Astrocyte (in vitro differentiated cells and primary cell): ENCODE data around the gene KBTBD2. TPM values are rescaled to one million over a fixed set of nuclear protein-coding genes. Genes with fewer than 3 reads are reported as not detected.
"Not testable (repeated sequence)": the region's sequence is repeated elsewhere in the genome, so short reads cannot be mapped to it uniquely, and the experiment has no call there.

Experiments used
- DNase-seq: peaks from one replicate; pipeline ENCODE4 v3.0.0-alpha.2; 2010; ENCODE audit warnings: low read depth
- FAIRE-seq: peaks from 2 replicates; lab custom pipeline; 2011; peaks lifted over from hg19 to GRCh38; lab: Jason Lieb, UNC
- H2AFZ ChIP-seq: 2 replicates; pipeline ENCODE4 v1.6.0; 2012; ENCODE audit warnings: low read depth, low read length, inconsistent platforms
- H3K27ac ChIP-seq: 2 replicates; pipeline ENCODE4 v1.5.1; 2011; ENCODE audit warnings: low read depth, low read length, inconsistent platforms
- H3K27me3 ChIP-seq: 2 replicates; pipeline ENCODE4 v1.6.0; 2011; ENCODE audit warnings: low read length, inconsistent platforms; ENCODE audit not compliant: insufficient read depth
- H3K36me3 ChIP-seq: 2 replicates; pipeline ENCODE4 v1.5.1; 2011; ENCODE audit warnings: low read length, inconsistent platforms; ENCODE audit not compliant: insufficient read depth
- H3K4me1 ChIP-seq: 2 replicates; pipeline ENCODE4 v1.5.1; 2011; ENCODE audit warnings: low read length, inconsistent platforms; ENCODE audit not compliant: insufficient read depth
- H3K4me2 ChIP-seq: 2 replicates; pipeline ENCODE4 v1.6.0; 2012; ENCODE audit warnings: low read length, inconsistent platforms
- H3K4me3 ChIP-seq: 2 replicates; pipeline ENCODE4 v1.5.1; 2011; ENCODE audit warnings: low read depth, mild to moderate bottlenecking, low read length, inconsistent platforms; ENCODE audit not compliant: insufficient read depth
- H3K79me2 ChIP-seq: 2 replicates; pipeline ENCODE4 v1.6.0; 2012; ENCODE audit warnings: mild to moderate bottlenecking, low read length, inconsistent platforms; ENCODE audit not compliant: insufficient read depth
- H3K9ac ChIP-seq: 2 replicates; pipeline ENCODE4 v1.6.0; 2012; ENCODE audit warnings: mild to moderate bottlenecking, low read length, inconsistent platforms
- H3K9me3 ChIP-seq: 2 replicates; pipeline ENCODE4 v1.5.1; 2012; ENCODE audit warnings: low read depth, mild to moderate bottlenecking, low read length, inconsistent platforms; ENCODE audit not compliant: insufficient read depth
- H4K20me1 ChIP-seq: 2 replicates; pipeline ENCODE4 v1.6.0; 2012; ENCODE audit warnings: low read length, inconsistent platforms; ENCODE audit not compliant: insufficient read depth
- H3K27ac Mint-ChIP-seq: one replicate; pipeline ENCODE4 v1.8.0; 2021; ENCODE audit warnings: mild to moderate bottlenecking, mixed read lengths; ENCODE audit not compliant: unreplicated experiment
- H3K27me3 Mint-ChIP-seq: one replicate; pipeline ENCODE4 v1.8.0; 2021; ENCODE audit warnings: low read depth, mixed read lengths; ENCODE audit not compliant: unreplicated experiment
- H3K36me3 Mint-ChIP-seq: one replicate; pipeline ENCODE4 v1.8.0; 2021; ENCODE audit warnings: low read depth, mixed read lengths; ENCODE audit not compliant: unreplicated experiment
- H3K4me1 Mint-ChIP-seq: one replicate; pipeline ENCODE4 v1.8.0; 2021; ENCODE audit warnings: low read depth, mixed read lengths; ENCODE audit not compliant: unreplicated experiment
- H3K4me3 Mint-ChIP-seq: one replicate; pipeline ENCODE4 v1.8.0; 2021; ENCODE audit warnings: mild to moderate bottlenecking, moderate library complexity, mixed read lengths; ENCODE audit not compliant: unreplicated experiment
- H3K9me3 Mint-ChIP-seq: one replicate; pipeline ENCODE4 v1.8.0; 2021; ENCODE audit warnings: mild to moderate bottlenecking, mixed read lengths; ENCODE audit not compliant: unreplicated experiment
- EZH2 ChIP-seq: IDR thresholded peaks from 2 replicates; pipeline ENCODE4 v1.6.1; 2012; ENCODE audit warnings: mild to moderate bottlenecking, low read length, inconsistent platforms; ENCODE audit not compliant: insufficient read depth
- total RNA-seq: library from RNA; stranded (reverse); gene quantifications from 2 replicates; pipeline ENCODE4 v1.2.1, GENCODE V29; 2021
- TF ChIP-seq, protein P1 (sequence below): IDR thresholded peaks from 2 replicates; pipeline ENCODE4 v1.5.1; 2011; ENCODE audit warnings: low read depth, mild to moderate bottlenecking, inconsistent platforms, low read length, moderate library complexity; ENCODE audit not compliant: insufficient read depth

Gene KBTBD2
- total RNA-seq, 1 donor from 2014 or later: 26.9 TPM

DNA sequence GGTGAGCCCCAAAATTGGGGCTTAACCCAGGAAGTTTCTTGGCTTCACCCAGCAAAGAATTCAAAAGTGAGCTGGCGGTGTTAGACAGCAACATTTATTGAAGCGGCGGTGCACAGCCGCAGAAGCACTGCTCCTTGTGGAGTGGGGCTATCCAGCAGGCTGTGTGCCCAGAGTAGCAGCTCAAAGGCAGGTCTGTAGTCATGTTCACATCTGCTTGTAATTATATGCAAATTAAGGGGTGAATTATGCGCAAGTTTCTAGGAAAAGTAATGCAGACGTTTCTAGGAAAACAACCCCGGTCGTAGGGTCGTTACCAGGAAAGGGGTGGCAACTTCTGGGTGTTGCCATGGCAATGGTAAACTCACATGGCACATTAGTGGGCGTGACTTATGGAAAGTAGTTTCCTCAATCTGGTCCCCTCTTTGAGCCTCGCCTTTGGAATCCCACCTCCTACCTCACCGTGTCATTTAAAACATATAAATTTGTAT lies 13.7 kb upstream of the KBTBD2 start:
- no peak overlapping the region for H3K27ac ChIP-seq
- Mint-ChIP-seq H3K27ac (no peak overlapping the region), H3K4me1 (no peaks in the 10 kb centered on the region)

DNA sequence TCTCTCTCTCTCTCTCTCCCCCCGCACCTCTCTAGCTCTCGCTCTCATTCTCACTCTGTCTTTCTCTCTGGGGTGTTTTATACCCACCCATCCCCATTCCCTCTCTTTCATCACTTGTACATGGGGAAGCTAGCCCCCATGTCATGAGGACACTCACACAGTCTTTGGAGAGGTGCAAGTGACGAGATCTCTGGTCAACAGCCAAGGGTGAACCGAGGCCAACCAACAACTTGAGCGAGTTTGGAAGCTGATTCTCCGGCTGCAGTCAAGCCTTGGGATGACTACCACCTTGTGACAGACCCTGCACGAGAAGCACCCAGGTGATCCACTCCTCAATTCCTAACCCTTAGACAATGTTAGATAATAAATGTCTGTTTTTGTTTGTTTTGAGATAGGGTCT lies 10.1 kb upstream of the KBTBD2 start:
- Mint-ChIP-seq H3K27ac (no peak overlapping the region), H3K36me3 (no peaks in the 10 kb centered on the region), H3K4me1 (no peaks in the 10 kb centered on the region), H3K27me3 (peaks cover 6% of the 10 kb centered on the region), H3K4me3 (no peak overlapping the region), H3K9me3 (no peaks in the 10 kb centered on the region)
- Histone ChIP-seq H3K36me3 (no peaks in the 10 kb centered on the region), H3K9ac (no peak overlapping the region), H3K4me2 (no peak overlapping the region), H3K4me1 (no peaks in the 10 kb centered on the region), H3K4me3 (no peak overlapping the region), H3K9me3 (no peaks in the 10 kb centered on the region), H4K20me1 (no peaks in the 10 kb centered on the region), H3K27ac (no peak overlapping the region), H2AFZ (no peak overlapping the region), H3K27me3 (no peaks in the 10 kb centered on the region), H3K79me2 (no peaks in the 10 kb centered on the region)
- FAIRE-seq (no peak), DNase-seq (no peak)
- no peak for TF ChIP-seq EZH2

More for the DNA sequence above, 13.7 kb upstream of the KBTBD2 start:
- Histone ChIP-seq H3K4me3 (peak overlapping the region; percentile 48), H4K20me1 (no peaks in the 10 kb centered on the region), H3K4me2 (peak overlapping the region; percentile 86), H3K9me3 (no peaks in the 10 kb centered on the region), H3K9ac (peak overlapping the region; percentile 39), H3K4me1 (no peaks in the 10 kb centered on the region), H3K36me3 (no peaks in the 10 kb centered on the region), H3K79me2 (no peaks in the 10 kb centered on the region), H3K27me3 (no peaks in the 10 kb centered on the region), H2AFZ (peak overlapping the region; percentile 22)
- Mint-ChIP-seq H3K9me3 (no peaks in the 10 kb centered on the region), H3K36me3 (no peaks in the 10 kb centered on the region), H3K27me3 (peaks cover 2% of the 10 kb centered on the region), H3K4me3 (no peak overlapping the region)
- peak; percentile 47 for FAIRE-seq
- no peak for TF ChIP-seq EZH2
- TF ChIP-seq, protein P1, sequence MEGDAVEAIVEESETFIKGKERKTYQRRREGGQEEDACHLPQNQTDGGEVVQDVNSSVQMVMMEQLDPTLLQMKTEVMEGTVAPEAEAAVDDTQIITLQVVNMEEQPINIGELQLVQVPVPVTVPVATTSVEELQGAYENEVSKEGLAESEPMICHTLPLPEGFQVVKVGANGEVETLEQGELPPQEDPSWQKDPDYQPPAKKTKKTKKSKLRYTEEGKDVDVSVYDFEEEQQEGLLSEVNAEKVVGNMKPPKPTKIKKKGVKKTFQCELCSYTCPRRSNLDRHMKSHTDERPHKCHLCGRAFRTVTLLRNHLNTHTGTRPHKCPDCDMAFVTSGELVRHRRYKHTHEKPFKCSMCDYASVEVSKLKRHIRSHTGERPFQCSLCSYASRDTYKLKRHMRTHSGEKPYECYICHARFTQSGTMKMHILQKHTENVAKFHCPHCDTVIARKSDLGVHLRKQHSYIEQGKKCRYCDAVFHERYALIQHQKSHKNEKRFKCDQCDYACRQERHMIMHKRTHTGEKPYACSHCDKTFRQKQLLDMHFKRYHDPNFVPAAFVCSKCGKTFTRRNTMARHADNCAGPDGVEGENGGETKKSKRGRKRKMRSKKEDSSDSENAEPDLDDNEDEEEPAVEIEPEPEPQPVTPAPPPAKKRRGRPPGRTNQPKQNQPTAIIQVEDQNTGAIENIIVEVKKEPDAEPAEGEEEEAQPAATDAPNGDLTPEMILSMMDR: no peak
- DNase-seq: peak; percentile 80

DNA sequence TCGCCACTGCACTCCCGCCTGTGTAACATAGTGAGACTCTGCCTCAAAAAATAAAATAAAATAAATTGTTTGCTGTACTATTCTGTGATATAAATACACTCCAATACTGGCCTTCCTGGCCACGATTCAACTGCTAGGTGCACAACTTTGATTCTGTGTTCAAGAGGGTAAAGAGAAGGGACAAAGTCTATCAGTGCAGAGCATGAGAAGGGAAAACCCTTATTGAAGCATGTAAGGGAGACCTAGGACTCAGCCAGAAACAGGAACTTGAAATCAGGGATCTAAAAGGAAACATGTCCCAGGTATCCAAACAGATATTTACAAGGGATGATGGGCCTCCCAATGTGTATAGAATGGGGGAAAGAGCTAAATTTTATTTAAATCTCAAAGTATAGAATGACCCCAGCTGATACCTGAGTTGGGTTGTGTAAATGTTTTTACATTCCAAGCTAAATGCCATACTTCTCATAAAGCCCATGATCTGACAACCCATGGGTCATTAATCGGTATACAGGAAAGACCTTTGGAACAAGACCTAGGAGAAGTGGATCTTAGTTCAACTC lies 9.0 kb upstream of the KBTBD2 start:
- no peak overlapping the region for H3K27ac ChIP-seq
- Mint-ChIP-seq H3K27me3 (peaks cover 6% of the 10 kb centered on the region), H3K4me3 (no peak overlapping the region), H3K36me3 (no peaks in the 10 kb centered on the region), H3K9me3 (no peaks in the 10 kb centered on the region), H3K4me1 (no peaks in the 10 kb centered on the region), H3K27ac (no peak overlapping the region)
- TF ChIP-seq, protein P1: no peak
- no peak for TF ChIP-seq EZH2
- no peak overlapping the region for H3K9ac ChIP-seq
- H3K79me2 ChIP-seq: no peaks in the 10 kb centered on the region
- H3K9me3 ChIP-seq: no peaks in the 10 kb centered on the region
- no peak for FAIRE-seq
- H3K4me2 ChIP-seq: no peak overlapping the region
- H3K4me1 ChIP-seq: no peaks in the 10 kb centered on the region
- H2AFZ ChIP-seq: no peak overlapping the region
- no peaks in the 10 kb centered on the region for H4K20me1 ChIP-seq
- no peaks in the 10 kb centered on the region for H3K27me3 ChIP-seq
- H3K36me3 ChIP-seq: no peaks in the 10 kb centered on the region
- no peak for DNase-seq
- no peak overlapping the region for H3K4me3 ChIP-seq

DNA sequence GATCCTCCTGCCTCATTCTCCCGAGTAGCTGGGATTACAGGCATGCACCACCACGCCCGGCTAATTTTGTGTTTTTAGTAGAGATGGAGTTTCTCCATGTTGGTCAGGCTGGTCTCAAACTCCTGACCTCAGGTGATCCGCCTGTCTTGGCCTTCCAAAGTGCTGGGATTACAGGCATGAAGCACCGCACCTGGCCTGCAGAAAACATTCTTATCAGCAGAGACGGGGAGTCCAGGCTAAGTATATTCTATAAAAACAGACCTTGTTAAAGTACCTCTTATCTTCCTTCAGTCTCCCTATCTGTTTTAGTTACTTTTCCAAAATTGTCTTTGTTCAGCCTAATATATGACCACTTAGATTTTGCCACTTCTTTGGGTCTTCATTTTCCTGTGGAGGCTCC lies 5.8 kb upstream of the KBTBD2 start:
- not testable (repeated sequence) for H3K4me3 Mint-ChIP-seq, H3K27me3 ChIP-seq, H3K9me3 Mint-ChIP-seq, H3K79me2 ChIP-seq, H3K9ac ChIP-seq, H3K27ac ChIP-seq, H3K9me3 ChIP-seq, H3K4me2 ChIP-seq, H3K27ac Mint-ChIP-seq, H3K4me3 ChIP-seq, H4K20me1 ChIP-seq, H3K27me3 Mint-ChIP-seq, H3K36me3 Mint-ChIP-seq, H3K36me3 ChIP-seq, FAIRE-seq, H3K4me1 ChIP-seq, DNase-seq, H2AFZ ChIP-seq
- peaks cover 14% of the 10 kb centered on the region for H3K4me1 Mint-ChIP-seq
